ENCODE data around the gene KRTAP11-1. TPM values are rescaled to one million over a fixed set of nuclear protein-coding genes. Genes with fewer than 3 reads are reported as not detected.

KRTAP11-1 gene
- not detected for total RNA-seq

- ATAC-seq (no peak), DNase-seq (ENCODE audit: low spot score) (no peak)
Measured at GRCh38 chr21:30881480-30881879, at the start of gene KRTAP11-1. Gene KRTAP11-1 (minus strand): TSS chr21:30881580. CDS start chr21:30881524, 56 bp downstream.

- no peak for DNase-seq (ENCODE audit: low spot score)
- no peak for ATAC-seq
Measured at GRCh38 chr21:30924146-30924700, 42.8 kb upstream of the KRTAP11-1 start.

- DNase-seq (ENCODE audit: low spot score): no peak
- ATAC-seq: no peak
Measured at GRCh38 chr21:30921129-30921528, 39.7 kb upstream of the KRTAP11-1 start.

GRCh38 chr21:30917557-30917956, 36.2 kb upstream of the KRTAP11-1 start:
- DNase-seq (ENCODE audit: low spot score) (no peak), ATAC-seq (no peak)

GRCh38 chr21:30900881-30901280, 19.5 kb upstream of the KRTAP11-1 start:
- ATAC-seq (no peak), DNase-seq (ENCODE audit: low spot score) (no peak)

- DNase-seq (ENCODE audit: low spot score): no peak
- ATAC-seq: no peak
Measured at GRCh38 chr21:30882866-30883597, 1.7 kb upstream of the KRTAP11-1 start.

- DNase-seq (ENCODE audit: low spot score): no peak
- no peak for ATAC-seq
Measured at GRCh38 chr21:30880914-30881313, 466 bp downstream of the KRTAP11-1 start.

- DNase-seq (ENCODE audit: low spot score) (no peak), ATAC-seq (no peak)
Measured at GRCh38 chr21:30874526-30874925, 6.9 kb downstream of the KRTAP11-1 start.

GRCh38 chr21:30847627-30848500, 33.5 kb downstream of the KRTAP11-1 start:
- DNase-seq (ENCODE audit: low spot score): no peak
- ATAC-seq: no peak

GRCh38 chr21:30842990-30843389, 38.4 kb downstream of the KRTAP11-1 start:
- DNase-seq (ENCODE audit: low spot score): no peak
- no peak for ATAC-seq

GRCh38 chr21:30839304-30839703, 42.1 kb downstream of the KRTAP11-1 start:
- DNase-seq (ENCODE audit: low spot score): no peak
- peak; percentile 85 for ATAC-seq

- DNase-seq (ENCODE audit: low spot score): no peak
- no peak for ATAC-seq
Measured at GRCh38 chr21:30838536-30838935, 42.8 kb downstream of the KRTAP11-1 start.

- ATAC-seq: no peak
- DNase-seq (ENCODE audit: low spot score): no peak
Measured at GRCh38 chr21:30831194-30831765, 50.1 kb downstream of the KRTAP11-1 start.

Other genes starting within 250 kb of the KRTAP11-1 start
- not detected for gene KRTAP20-2, start 246.4 kb downstream of the KRTAP11-1 start, total RNA-seq
- gene KRTAP20-3, start 238.7 kb downstream of the KRTAP11-1 start, total RNA-seq: not detected
- gene KRTAP21-3, start 162.8 kb downstream of the KRTAP11-1 start, total RNA-seq: not detected
- not detected for gene KRTAP21-2, start 134.3 kb downstream of the KRTAP11-1 start, total RNA-seq
- not detected for gene KRTAP21-1, start 126.2 kb downstream of the KRTAP11-1 start, total RNA-seq
- gene KRTAP8-1, start 68.3 kb downstream of the KRTAP11-1 start, total RNA-seq: not detected
- gene KRTAP7-1, start 51.8 kb downstream of the KRTAP11-1 start, total RNA-seq: not detected
- not detected for gene KRTAP19-8, start 156.9 kb upstream of the KRTAP11-1 start, total RNA-seq

All from left lobe of liver (tissue), 2 donors.